Loucy (cell line): ENCODE measurements around the gene RPS5.

Experiments
- CTCF ChIP-seq: fragments of 200-600 bp; sonication (generic); conservative IDR thresholded peaks from 2 replicates; pipeline ENCODE4 v1.5.1; 2014; ENCODE audit warnings: mild to moderate bottlenecking, antibody characterized with exemption, low read length
- EZH2phosphoT487 ChIP-seq: fragments of 200-600 bp; IDR thresholded peaks from 2 replicates; pipeline ENCODE4 v1.6.1; 2018; ENCODE audit warnings: antibody characterized with exemption, mild to moderate bottlenecking, moderate library complexity, borderline replicate concordance

GRCh38 chr19:58364146-58364545, 22.9 kb upstream of the RPS5 start:
- TF ChIP-seq CTCF (no peak), EZH2phosphoT487 (no peak)
